H1 (cell line): ENCODE results near the gene PABPN1. TPM values are rescaled to one million over a fixed set of nuclear protein-coding genes. Genes with fewer than 3 reads are reported as not detected.

Experiments used
- SP4 ChIP-seq: IDR thresholded peaks from 2 replicates; pipeline ENCODE4 v1.6.1; 2012; ENCODE audit warnings: low read length, inconsistent platforms
- TAF7 ChIP-seq: optimal IDR thresholded peaks from 2 replicates; pipeline ENCODE3; 2011; ENCODE audit warnings: low read depth, mild to moderate bottlenecking, inconsistent platforms, low read length, moderate library complexity, borderline replicate concordance
- polyA plus RNA-seq, 7 experiments: library from polyadenylated mRNA; depleted of rRNA in 3 of 7; stranded (reverse) in 5 of 7; unstranded in 2 of 7; fragments of >200 nt in 5 of 7; fragments of 200-250 nt in 2 of 7; gene quantifications; 1 replicate in 5 of 7; 2 replicates in 1 of 7; 4 replicates in 1 of 7; pipeline versions ENCODE4 v1.2.1 to v1.2.3, GENCODE V29; 2011 to 2013; ENCODE audit warnings: missing spikeins in 2 of 7, mixed read lengths in 2 of 7
- total RNA-seq: library from RNA; stranded (reverse); fragmentation: NEBNext Ultra II Directional; extraction: Animal tissue kit (Norgen Biotek cat#: 25700); gene quantifications from 2 replicates; pipeline ENCODE4 v1.2.1, GENCODE V29; 2021

The PABPN1 gene
- total and polyA plus RNA-seq, 2 of the 8 experiments (the other 6 are each of a cell fraction or from before 2014, with no cell fraction given) = 300 to 331 TPM

DNA sequence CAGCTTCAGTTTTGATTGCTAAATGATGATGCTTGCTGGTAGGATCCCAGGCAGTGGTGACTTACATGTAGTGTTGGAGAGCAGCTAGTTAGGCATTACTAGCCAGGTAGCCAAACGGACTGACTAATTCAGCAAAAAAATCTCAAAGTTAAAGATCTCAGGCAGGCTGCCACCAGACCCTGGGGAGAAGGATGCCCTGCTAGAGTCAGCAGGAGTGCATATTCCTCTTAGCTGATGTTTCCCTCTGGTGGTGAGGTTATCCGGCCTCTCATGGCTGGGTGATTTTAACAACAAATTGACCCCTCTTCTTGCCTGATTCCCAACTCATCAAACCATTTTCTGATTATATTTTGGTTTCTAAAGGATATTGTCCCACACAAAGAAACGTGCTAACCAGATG lies 40.9 kb downstream of the PABPN1 start (continued):
- TF ChIP-seq TAF7 (no peak), SP4 (no peak)
